GM12864 (cell line): ENCODE measurements around the gene POLN.
"Not testable (repeated sequence)": the region's sequence is repeated elsewhere in the genome, so short reads cannot be mapped to it uniquely, and the experiment has no call there.

Experiments used
- DNase-seq: peaks from one replicate; pipeline ENCODE4 v3.0.0-alpha.2; 2011; ENCODE audit warnings: low read depth
- H3K4me3 ChIP-seq: 2 replicates; pipeline ENCODE4 v1.5.1; 2011; ENCODE audit warnings: mild to moderate bottlenecking, low read depth, low read length, control low read depth
- TF ChIP-seq, protein P1 (sequence below): IDR thresholded peaks from 2 replicates; pipeline ENCODE4 v1.5.1; 2011; ENCODE audit warnings: low read depth, mild to moderate bottlenecking, moderate library complexity, low read length, control low read depth, inconsistent platforms; ENCODE audit errors: missing control alignments

POLN gene

DNA sequence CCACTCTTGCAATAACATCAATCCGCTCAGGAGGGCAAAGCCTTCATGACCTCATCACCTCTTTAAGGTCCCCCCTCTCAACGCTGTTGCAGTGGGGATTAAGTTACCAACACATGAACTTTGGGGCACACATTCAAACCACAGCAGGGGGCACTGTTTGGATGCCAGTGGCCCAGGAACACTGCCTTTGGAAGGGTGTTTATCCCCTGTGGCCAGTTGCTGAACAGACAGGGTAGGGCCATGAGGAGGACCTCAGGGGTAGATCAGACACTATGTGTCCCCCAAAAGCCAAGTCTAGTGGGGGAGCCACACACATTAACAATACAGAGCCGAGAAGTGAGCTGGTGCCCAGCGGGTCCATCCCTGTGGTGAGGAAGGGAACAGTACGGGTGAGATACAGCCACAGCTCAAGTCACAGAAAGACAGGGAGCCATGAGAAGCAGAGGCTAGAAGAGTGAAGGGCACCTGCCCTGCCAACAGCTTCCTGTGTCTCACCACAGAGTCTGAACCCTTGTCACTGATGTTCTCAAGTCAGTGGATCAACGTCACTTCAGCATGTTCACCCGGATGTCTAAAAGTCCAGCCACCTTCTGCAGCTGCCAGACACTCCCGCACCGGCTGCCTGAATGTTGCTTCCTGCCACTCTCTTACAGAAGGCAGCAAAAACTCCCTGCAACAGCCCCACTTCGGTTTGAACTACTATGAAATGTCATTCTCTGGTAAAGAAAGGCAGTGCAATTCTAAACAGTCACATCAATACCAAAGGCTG, 39.8 kb upstream of the POLN start:
- TF ChIP-seq, protein P1, sequence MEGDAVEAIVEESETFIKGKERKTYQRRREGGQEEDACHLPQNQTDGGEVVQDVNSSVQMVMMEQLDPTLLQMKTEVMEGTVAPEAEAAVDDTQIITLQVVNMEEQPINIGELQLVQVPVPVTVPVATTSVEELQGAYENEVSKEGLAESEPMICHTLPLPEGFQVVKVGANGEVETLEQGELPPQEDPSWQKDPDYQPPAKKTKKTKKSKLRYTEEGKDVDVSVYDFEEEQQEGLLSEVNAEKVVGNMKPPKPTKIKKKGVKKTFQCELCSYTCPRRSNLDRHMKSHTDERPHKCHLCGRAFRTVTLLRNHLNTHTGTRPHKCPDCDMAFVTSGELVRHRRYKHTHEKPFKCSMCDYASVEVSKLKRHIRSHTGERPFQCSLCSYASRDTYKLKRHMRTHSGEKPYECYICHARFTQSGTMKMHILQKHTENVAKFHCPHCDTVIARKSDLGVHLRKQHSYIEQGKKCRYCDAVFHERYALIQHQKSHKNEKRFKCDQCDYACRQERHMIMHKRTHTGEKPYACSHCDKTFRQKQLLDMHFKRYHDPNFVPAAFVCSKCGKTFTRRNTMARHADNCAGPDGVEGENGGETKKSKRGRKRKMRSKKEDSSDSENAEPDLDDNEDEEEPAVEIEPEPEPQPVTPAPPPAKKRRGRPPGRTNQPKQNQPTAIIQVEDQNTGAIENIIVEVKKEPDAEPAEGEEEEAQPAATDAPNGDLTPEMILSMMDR = peak; percentile 35
- no peak overlapping the region for H3K4me3 ChIP-seq
- peak; percentile 22 for DNase-seq

DNA sequence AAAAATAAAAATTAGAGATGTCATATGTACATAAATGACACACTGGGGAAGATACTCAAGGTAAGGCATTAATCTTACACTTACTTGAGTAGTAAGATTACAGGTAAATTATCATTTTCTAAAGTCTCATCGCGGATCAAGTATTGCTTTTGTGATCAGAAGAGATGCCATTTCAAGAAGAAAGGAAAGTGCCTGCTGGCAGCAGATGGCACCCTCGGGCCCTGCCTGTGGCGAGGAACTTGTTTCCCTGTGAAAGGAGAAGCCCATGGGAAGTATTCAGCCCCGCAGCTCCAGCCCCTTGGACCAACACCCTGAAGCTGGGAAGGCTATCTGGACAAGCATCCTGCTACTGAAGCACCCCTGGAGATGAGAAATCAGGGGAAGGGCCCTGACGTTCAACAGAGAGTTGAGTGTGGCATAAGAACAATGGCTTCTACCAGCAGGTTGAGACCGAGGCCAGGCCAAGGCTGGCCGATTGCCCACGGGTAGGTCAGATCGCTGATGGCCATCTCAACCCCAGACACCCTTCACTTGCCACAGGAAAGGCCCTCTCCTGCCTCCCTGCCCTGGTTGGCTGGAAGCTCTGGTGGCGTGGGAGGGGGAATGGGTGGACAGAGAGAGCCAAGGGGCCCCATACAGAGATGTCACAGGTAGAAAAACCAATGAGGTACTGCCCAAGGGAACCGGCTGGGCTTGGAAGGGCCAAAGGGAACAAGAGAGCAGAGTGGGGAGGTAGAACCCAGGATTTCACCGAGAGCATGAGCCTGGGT, 38.8 kb upstream of the POLN start:
- TF ChIP-seq, protein P1 = no peak
- H3K4me3 ChIP-seq = no peak overlapping the region
- DNase-seq = no peak

DNA sequence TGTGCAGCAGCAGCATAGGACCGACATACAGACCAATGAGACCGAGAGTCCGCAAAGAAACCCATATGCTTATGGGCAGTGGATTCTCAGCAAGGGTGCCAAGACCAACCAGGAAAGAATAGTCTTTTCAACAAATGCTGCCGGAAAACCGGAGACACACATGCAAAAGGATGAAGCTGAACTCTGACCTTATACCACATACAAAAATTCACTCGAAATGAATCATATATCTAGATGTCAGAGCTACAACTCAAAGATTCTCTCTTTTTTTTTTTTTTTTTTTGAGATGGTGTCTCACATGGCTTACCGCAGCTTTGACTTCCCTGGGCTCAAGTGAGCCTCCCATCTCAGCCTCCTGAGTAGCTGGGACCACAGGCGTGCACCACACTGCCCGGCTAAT, 36.0 kb upstream of the POLN start:
- H3K4me3 ChIP-seq = no peak overlapping the region
- DNase-seq = no peak
- TF ChIP-seq, protein P1 = no peak

DNA sequence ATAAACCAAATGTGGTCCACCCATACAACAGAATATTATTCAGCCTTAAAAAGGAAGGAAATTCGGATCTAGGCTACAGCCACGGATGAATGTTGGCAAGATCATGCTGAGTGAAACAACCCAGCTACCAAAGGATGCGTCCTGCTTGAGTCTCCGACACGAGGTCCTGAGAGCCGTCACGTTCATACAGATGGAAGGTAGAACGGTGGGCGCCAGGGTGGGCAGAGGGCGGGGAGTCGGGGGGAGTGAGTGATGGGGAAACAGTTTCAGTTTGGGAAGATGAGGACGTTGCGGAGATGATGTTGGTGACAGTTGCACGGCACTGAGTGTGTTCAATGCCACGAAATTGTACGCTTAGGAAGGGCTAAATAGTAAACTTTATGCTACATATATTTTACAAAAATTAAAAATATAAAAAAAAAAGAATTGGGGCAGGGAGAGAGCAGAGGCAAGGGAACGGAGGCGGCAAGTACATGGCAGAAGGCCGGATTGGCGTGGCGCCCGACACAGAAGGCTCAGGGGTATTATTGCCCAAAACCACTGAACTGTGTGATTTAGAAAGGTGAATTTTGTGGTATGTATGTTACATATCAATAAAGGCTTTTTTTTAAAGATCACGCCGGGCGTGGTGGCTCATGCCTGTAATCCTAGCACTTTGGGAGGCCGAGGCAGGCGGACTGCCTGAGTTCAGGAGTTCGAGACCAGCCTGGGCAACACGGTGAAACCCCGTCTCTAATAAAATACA, 34.8 kb upstream of the POLN start:
- no peak overlapping the region for H3K4me3 ChIP-seq
- DNase-seq = no peak
- TF ChIP-seq, protein P1 = no peak

GRCh38 chr4:2275546-2276251, 33.8 kb upstream of the POLN start:
- H3K4me3 ChIP-seq = no peak overlapping the region
- no peak for DNase-seq
- TF ChIP-seq, protein P1 = no peak

- DNase-seq, H3K4me3 ChIP-seq: not testable (repeated sequence)
Observed at GRCh38 chr4:2275044-2275397, 33.1 kb upstream of the POLN start.
